MM.1S (cell line): ENCODE data around the gene DIP2B.
"Not testable (repeated sequence)": the region's sequence is repeated elsewhere in the genome, so short reads cannot be mapped to it uniquely, and the experiment has no call there.

ENCODE experiments used
- DNase-seq: peaks from one replicate; pipeline ENCODE4 v3.0.0-alpha.2; 2015
- H2AFZ ChIP-seq: fragments of 300-600 bp; sonication (generic); 2 replicates; pipeline ENCODE4 v1.6.0; 2016; ENCODE audit warnings: antibody characterized with exemption, low read length
- H3F3A ChIP-seq: fragments of 300-600 bp; sonication (generic); 2 replicates; pipeline ENCODE4 v1.6.1; 2016; ENCODE audit warnings: mild to moderate bottlenecking, antibody characterized with exemption, low read length, moderate library complexity, mixed read lengths; ENCODE audit not compliant: insufficient read depth
- H3K27ac ChIP-seq: fragments of 300-600 bp; sonication (generic); 2 replicates; pipeline ENCODE4 v1.5.1; 2016; ENCODE audit warnings: mild to moderate bottlenecking, low read length
- H3K27me3 ChIP-seq: fragments of 300-600 bp; sonication (generic); replicated peaks from 2 replicates; pipeline ENCODE4 v1.6.0; 2016; ENCODE audit warnings: low read length; ENCODE audit not compliant: insufficient read depth
- H3K36me3 ChIP-seq: fragments of 300-600 bp; sonication (generic); replicated peaks from 2 replicates; pipeline ENCODE4 v1.6.1; 2016; ENCODE audit warnings: mild to moderate bottlenecking, low read length, mixed read lengths; ENCODE audit not compliant: insufficient read depth
- H3K4me1 ChIP-seq: fragments of 300-600 bp; sonication (generic); 2 replicates; pipeline ENCODE4 v1.6.1; 2016; ENCODE audit warnings: low read length, mixed read lengths
- H3K4me2 ChIP-seq: fragments of 300-600 bp; sonication (generic); 2 replicates; pipeline ENCODE4 v1.6.0; 2016; ENCODE audit warnings: low read depth, low read length
- H3K4me3 ChIP-seq: fragments of 300-600 bp; sonication (generic); 2 replicates; pipeline ENCODE4 v1.5.1; 2016; ENCODE audit warnings: low read length, mixed read lengths
- H3K79me2 ChIP-seq: fragments of 300-600 bp; sonication (generic); 2 replicates; pipeline ENCODE4 v1.6.1; 2016; ENCODE audit warnings: mixed run types, low read length, mixed read lengths
- H3K9ac ChIP-seq: fragments of 300-600 bp; sonication (generic); 2 replicates; pipeline ENCODE4 v1.6.1; 2016; ENCODE audit warnings: low read length, mixed read lengths
- H3K9me2 ChIP-seq: fragments of 300-600 bp; sonication (generic); replicated peaks from 2 replicates; pipeline ENCODE4 v1.6.1; 2016; ENCODE audit warnings: mild to moderate bottlenecking, low read length, mixed read lengths; ENCODE audit not compliant: insufficient read depth
- H3K9me3 ChIP-seq: fragments of 300-600 bp; sonication (generic); replicated peaks from 2 replicates; pipeline ENCODE4 v1.6.1; 2016; ENCODE audit warnings: mild to moderate bottlenecking, low read length, mixed read lengths; ENCODE audit not compliant: insufficient read depth
- H4K20me1 ChIP-seq: fragments of 300-600 bp; sonication (generic); 2 replicates; pipeline ENCODE4 v1.6.1; 2016; ENCODE audit warnings: mild to moderate bottlenecking, low read length, moderate library complexity, mixed read lengths; ENCODE audit not compliant: insufficient read depth
- EZH2 ChIP-seq: fragments of 300-600 bp; sonication (generic); optimal IDR thresholded peaks from 2 replicates; pipeline ENCODE3; 2017; ENCODE audit warnings: low read depth, mild to moderate bottlenecking, antibody characterized with exemption, low read length, mixed read lengths
- EZH2phosphoT487 ChIP-seq: fragments of 300-600 bp; sonication (generic); IDR thresholded peaks from 2 replicates; pipeline ENCODE4 v1.6.1; 2018; ENCODE audit warnings: antibody characterized with exemption, low read length
- TF ChIP-seq, protein P1 (sequence below): fragments of 300-600 bp; sonication (generic); IDR thresholded peaks from 2 replicates; pipeline ENCODE4 v1.5.1; 2016; ENCODE audit warnings: antibody characterized with exemption, low read length, mixed read lengths

DIP2B gene

DNA sequence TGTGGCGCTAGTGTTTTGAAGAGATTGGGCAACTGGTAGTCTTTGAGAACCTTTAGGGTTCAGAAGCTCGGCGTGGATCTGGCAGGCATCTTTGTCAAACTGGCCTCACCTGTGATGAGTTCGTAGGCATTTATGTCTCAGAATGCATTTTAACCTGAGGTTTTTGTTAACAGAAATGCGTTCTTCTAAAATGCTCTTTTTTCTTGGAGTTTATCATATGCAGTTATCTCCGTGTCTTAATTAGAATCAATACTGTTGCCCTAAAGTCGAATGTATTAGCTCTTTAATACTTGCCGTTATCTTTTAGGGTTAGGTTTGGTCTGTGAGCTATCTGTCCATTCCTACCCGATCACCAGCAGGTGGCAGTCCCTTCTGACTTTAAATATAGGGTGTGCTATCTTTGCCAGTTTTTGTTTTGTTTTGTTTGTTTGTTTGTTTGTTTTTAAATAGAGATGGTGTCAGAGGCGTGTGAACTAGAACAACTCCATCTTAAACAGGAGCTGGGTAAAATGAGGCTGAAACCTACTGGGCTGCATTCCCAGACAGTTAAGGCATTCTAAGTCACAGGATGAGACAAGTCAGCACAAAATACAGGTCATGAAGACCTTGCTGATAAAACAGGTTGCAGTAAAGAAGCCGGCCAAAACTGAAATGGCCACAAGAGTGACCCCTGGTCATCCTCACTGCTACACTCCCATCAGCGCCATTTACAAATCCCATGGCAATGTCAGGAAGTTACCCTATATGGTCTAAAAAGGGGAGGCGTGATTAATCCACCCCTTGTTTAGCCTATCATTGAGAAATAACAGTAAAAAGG lies 260.5 kb downstream of the DIP2B start:
- peak overlapping the region; percentile 91; the same call in 1 of the 2 replicates for H3K27ac ChIP-seq
- peaks cover 16% of the 10 kb centered on the region; the same call in 1 of the 2 replicates for H3K4me1 ChIP-seq
- no peaks in the 10 kb centered on the region for H3K9me3 ChIP-seq
- H3K79me2 ChIP-seq, result peaks cover 64% of the 10 kb centered on the region
- H3K36me3 ChIP-seq, result no peaks in the 10 kb centered on the region
- no peaks in the 10 kb centered on the region for H3K27me3 ChIP-seq
- H3K9me2 ChIP-seq, result no peaks in the 10 kb centered on the region
- TF ChIP-seq EZH2, result no peak
- no peak for TF ChIP-seq EZH2phosphoT487
- TF ChIP-seq, protein P1, sequence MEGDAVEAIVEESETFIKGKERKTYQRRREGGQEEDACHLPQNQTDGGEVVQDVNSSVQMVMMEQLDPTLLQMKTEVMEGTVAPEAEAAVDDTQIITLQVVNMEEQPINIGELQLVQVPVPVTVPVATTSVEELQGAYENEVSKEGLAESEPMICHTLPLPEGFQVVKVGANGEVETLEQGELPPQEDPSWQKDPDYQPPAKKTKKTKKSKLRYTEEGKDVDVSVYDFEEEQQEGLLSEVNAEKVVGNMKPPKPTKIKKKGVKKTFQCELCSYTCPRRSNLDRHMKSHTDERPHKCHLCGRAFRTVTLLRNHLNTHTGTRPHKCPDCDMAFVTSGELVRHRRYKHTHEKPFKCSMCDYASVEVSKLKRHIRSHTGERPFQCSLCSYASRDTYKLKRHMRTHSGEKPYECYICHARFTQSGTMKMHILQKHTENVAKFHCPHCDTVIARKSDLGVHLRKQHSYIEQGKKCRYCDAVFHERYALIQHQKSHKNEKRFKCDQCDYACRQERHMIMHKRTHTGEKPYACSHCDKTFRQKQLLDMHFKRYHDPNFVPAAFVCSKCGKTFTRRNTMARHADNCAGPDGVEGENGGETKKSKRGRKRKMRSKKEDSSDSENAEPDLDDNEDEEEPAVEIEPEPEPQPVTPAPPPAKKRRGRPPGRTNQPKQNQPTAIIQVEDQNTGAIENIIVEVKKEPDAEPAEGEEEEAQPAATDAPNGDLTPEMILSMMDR, result peak; percentile 78
- H3F3A ChIP-seq, result peaks cover 18% of the 10 kb centered on the region
- H3K4me2 ChIP-seq, result peak overlapping the region; percentile 55
- peak overlapping the region; percentile 98; the same call in 1 of the 2 replicates for H3K9ac ChIP-seq
- DNase-seq, result peak; percentile 72
- H4K20me1 ChIP-seq, result no peaks in the 10 kb centered on the region
- H3K4me3 ChIP-seq, result peak overlapping the region; percentile 84
- peak overlapping the region; percentile 91 for H2AFZ ChIP-seq

DNA sequence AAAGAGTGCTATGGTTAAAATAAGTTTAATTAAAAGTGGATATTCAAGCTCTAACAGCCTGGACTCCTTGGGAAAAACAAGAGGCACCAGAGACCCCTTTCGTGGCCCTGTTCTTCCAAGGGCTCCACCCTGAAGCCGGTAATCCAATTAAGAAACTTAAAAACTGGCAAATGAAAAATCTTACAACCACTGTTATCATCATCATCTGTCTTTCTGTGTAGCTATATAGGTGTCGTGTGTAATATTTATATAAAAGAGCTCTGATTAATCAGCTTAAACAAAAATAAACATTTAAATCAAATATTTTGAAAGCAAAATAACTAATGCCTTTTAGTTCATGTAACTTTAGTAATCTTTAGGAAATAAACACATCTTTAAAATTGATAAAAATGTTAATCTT lies 263.6 kb downstream of the DIP2B start:
- Histone ChIP-seq H3K36me3 (no peaks in the 10 kb centered on the region; the same call in 1 of the 2 replicates), H2AFZ (no peak overlapping the region), H3K79me2 (peaks cover 90% of the 10 kb centered on the region), H3K9me2 (no peaks in the 10 kb centered on the region), H3K27ac (no peak overlapping the region), H3F3A (peaks cover 13% of the 10 kb centered on the region), H3K4me1 (peaks cover 16% of the 10 kb centered on the region; the same call in 1 of the 2 replicates), H3K27me3 (no peaks in the 10 kb centered on the region), H3K4me2 (no peak overlapping the region), H3K4me3 (no peak overlapping the region), H3K9ac (no peak overlapping the region), H3K9me3 (no peaks in the 10 kb centered on the region), H4K20me1 (no peaks in the 10 kb centered on the region)
- TF ChIP-seq EZH2, result no peak
- DNase-seq, result no peak

DNA sequence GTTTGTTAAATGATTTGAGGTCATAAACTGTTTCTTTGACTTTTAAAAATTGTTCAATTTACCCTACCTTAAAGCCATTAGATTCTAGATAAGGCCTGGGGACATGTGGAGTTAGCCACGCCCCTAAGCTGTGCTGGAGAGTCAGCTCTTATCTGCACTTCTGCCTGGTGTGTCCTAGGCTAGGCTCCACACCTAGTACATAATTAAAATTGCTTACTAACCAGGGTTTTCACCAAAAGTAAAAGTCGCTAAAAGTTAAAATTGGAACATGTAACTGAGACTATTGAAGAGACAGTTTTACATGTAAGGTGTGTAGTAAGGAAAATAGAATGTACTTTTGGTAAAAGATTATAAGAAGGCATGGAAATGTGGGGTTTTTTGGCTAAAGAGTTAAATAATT lies 264.0 kb downstream of the DIP2B start:
- DNase-seq, result peak; percentile 55
- not testable (repeated sequence) for H3K4me3 ChIP-seq, H4K20me1 ChIP-seq, H3K9ac ChIP-seq, H3K27me3 ChIP-seq, H3K4me2 ChIP-seq, H3K36me3 ChIP-seq, H2AFZ ChIP-seq, H3K9me2 ChIP-seq, H3K27ac ChIP-seq, H3K9me3 ChIP-seq
- peaks cover 91% of the 10 kb centered on the region for H3K79me2 ChIP-seq
- H3K4me1 ChIP-seq, result peaks cover 16% of the 10 kb centered on the region; the same call in 1 of the 2 replicates
- H3F3A ChIP-seq, result peaks cover 13% of the 10 kb centered on the region

DNA sequence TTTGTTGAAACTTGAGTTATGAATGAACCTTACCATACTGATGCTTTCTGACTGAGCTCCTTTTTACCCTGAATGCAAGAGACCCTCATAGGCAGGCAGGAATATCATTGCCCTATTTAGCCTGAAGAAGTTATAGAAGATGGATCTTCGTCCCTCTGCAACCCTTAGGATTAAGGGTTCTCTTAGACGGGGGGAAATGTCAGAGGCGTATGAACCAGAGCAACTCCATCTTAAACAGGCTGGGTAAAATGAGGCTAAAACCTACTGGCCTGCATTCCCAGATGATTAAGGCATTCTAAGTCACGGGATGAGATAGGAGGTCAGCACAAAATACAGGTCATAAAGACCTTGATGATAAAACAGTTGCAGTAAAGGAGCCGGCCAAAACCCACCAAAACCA lies 266.6 kb downstream of the DIP2B start:
- no peaks in the 10 kb centered on the region for H3K9me2 ChIP-seq
- H3K4me1 ChIP-seq, result 0 out of 2 replicates have a peak, but pooled peaks cover 11% of the 10 kb centered on the region
- H3K79me2 ChIP-seq, result peaks cover 91% of the 10 kb centered on the region
- no peak for DNase-seq
- H3K27ac ChIP-seq, result no peak overlapping the region
- TF ChIP-seq, protein P1, result no peak
- no peak for TF ChIP-seq EZH2
- no peak for TF ChIP-seq EZH2phosphoT487
- no peak overlapping the region for H3K4me3 ChIP-seq
- H3K4me2 ChIP-seq, result no peak overlapping the region
- H3K9me3 ChIP-seq, result no peaks in the 10 kb centered on the region
- no peaks in the 10 kb centered on the region for H4K20me1 ChIP-seq
- no peaks in the 10 kb centered on the region; the same call in 1 of the 2 replicates for H3K36me3 ChIP-seq
- no peak overlapping the region for H3K9ac ChIP-seq
- no peaks in the 10 kb centered on the region for H3K27me3 ChIP-seq
- H2AFZ ChIP-seq, result no peak overlapping the region
- H3F3A ChIP-seq, result 0 out of 2 replicates have a peak, but pooled peaks cover 4% of the 10 kb centered on the region
